ENCODE data around the gene MARCHF4. TPM values are rescaled to one million over a fixed set of nuclear protein-coding genes. Genes with fewer than 3 reads are reported as not detected.

MARCHF4 gene
- total and polyA plus RNA-seq, 2 of the 8 experiments (the other 6 are each of a cell fraction or from before 2014, with no cell fraction given) = 1.9 to 2.9 TPM

DNA sequence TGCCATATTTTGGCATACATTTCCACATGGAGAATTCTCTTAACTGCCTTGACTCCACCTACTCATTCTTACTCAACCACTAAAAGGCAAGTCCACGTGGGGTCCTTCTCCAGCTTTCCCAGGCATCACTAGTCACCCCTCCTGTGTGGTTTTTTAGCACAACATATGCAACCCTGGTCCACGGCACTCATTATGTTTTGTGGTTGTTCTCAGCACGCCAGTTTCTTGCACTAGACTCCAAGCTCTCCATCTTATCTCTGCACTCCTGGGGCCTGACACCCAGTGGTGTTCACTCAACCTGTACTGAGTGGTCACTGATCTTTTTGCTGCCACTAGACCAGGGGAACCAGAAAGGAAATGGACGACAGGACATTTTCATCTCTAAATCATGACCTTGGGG is 18.0 kb downstream of the MARCHF4 start:
- FAIRE-seq (no peak), DNase-seq (ENCODE audit: low read depth in 1 of 2, low spot score in 2 of 2) (no peak)
- Histone ChIP-seq H4K8ac (ENCODE audit: extremely low read depth, insufficient read depth, low read length) (no peak overlapping the region), H3K36me3 (ENCODE audit: control insufficient read depth in 2 of 4, insufficient read depth in 4 of 4, low read length in 3 of 4) (no peaks in the 10 kb centered on the region), H2BK15ac (ENCODE audit: low read length) (no peak overlapping the region), H3K14ac (ENCODE audit: insufficient read length) (no peak overlapping the region), H3K79me1 (ENCODE audit: low read depth, low read length) (no peaks in the 10 kb centered on the region), H2AFZ (ENCODE audit: low read length) (no peak overlapping the region), H2BK5ac (ENCODE audit: low read depth, low read length) (no peak overlapping the region), H3K18ac (ENCODE audit: extremely low read depth, low read length) (no peak overlapping the region), H4K5ac (ENCODE audit: insufficient read length, low read depth, low read length) (no peak overlapping the region), H3K4me2 (ENCODE audit: insufficient read depth in 1 of 2, low read depth in 2 of 2, low read length in 2 of 2) (no peak overlapping the region), H3K27ac (ENCODE audit: low read depth, low read length) (no peak overlapping the region), H3K9ac (replicated peaks in 1 of 4; ENCODE audit: extremely low read depth in 1 of 4, low read depth in 3 of 4, low read length in 3 of 4) (no peak overlapping the region), H3K9me3 (ENCODE audit: insufficient read depth in 2 of 2, low read depth in 1 of 2, low read length in 1 of 2) (no peaks in the 10 kb centered on the region), H3K56ac (replicated peaks; ENCODE audit: insufficient read length, low read depth, low read length) (no peak overlapping the region), H2BK120ac (replicated peaks; ENCODE audit: low read depth, low read length) (no peak overlapping the region), H4K91ac (replicated peaks; ENCODE audit: insufficient read length, low read length) (no peak overlapping the region), H4K20me1 (replicated peaks in 1 of 2; ENCODE audit: control insufficient read depth in 1 of 2, insufficient read depth in 2 of 2, low read length in 2 of 2) (no peaks in the 10 kb centered on the region), H3K23me2 (ENCODE audit: low read depth, low read length) (peaks cover 4% of the 10 kb centered on the region; the same call in 1 of the 2 replicates), H3K27me3 (replicated peaks in 1 of 4; ENCODE audit: control insufficient read depth in 3 of 4, extremely low read depth in 1 of 4, insufficient read depth in 3 of 4, low read length in 3 of 4) (no peaks in the 10 kb centered on the region), H2BK20ac (ENCODE audit: low read length) (no peak overlapping the region), H2AK5ac (ENCODE audit: low read depth, low read length) (no peak overlapping the region), H3K4me1 (replicated peaks in 1 of 4; ENCODE audit: control insufficient read depth in 3 of 4, insufficient read depth in 4 of 4, low read length in 3 of 4) (peaks cover 3 to 14% (median 8%) of the 10 kb centered on the region in 4 experiments), H3K79me2 (ENCODE audit: control insufficient read depth in 1 of 2, insufficient read depth in 2 of 2, low read length in 2 of 2) (no peaks in the 10 kb centered on the region), H3K4me3 (ENCODE audit: extremely low read depth in 1 of 4, insufficient read depth in 2 of 4, low read depth in 3 of 4, low read length in 4 of 4) (no peak overlapping the region), H3K4ac (replicated peaks; ENCODE audit: insufficient read length, low read depth, low read length) (no peak overlapping the region), H2BK12ac (ENCODE audit: low read depth, low read length) (no peak overlapping the region), H3K23ac (ENCODE audit: insufficient read length) (no peak overlapping the region)
- ChIA-PET POLR2A (ENCODE audit: partially characterized antibody) (no interaction called here), CTCF (ENCODE audit: partially characterized antibody) (interaction anchor here (0.7 to 2.4 kb wide), 3 partner anchors 12 to 24 kb away, joined by 3 to 7 read pairs (median 3); no protein-coding TSS in a partner anchor)
- no peak for TF ChIP-seq YY1 (IDR thresholded peaks at IDR 0.05; ENCODE audit: low read depth, low read length)
- TF ChIP-seq NRF1 (IDR thresholded peaks at IDR 0.05; ENCODE audit: low read depth, low read length) = no peak
- no peak for TF ChIP-seq TAF1 (IDR thresholded peaks at IDR 0.05; ENCODE audit: low read depth, low read length)
- TF ChIP-seq CHD2 (IDR thresholded peaks at IDR 0.05; ENCODE audit: low read length) = no peak
- TF ChIP-seq SAP30 (IDR thresholded peaks at IDR 0.05; ENCODE audit: insufficient read depth, insufficient replicate concordance, low read length) = no peak
- TF ChIP-seq SIX5 (IDR thresholded peaks at IDR 0.05; ENCODE audit: low read depth, low read length) = no peak
- 90% methylated on average over 4 of the region's 4 CpGs; no CpG with 5 or more reads in 1 of the 2 experiments for WGBS, 2 experiments (ENCODE audit: extremely low coverage in 1 of 2, insufficient coverage in 1 of 2, insufficient read length in 1 of 2, insufficient replicate concordance in 2 of 2, low coverage in 1 of 2, low lambda C conversion rate in 2 of 2, missing lambda C conversion rate in 1 of 2)

Data from H1 (cell line).